H1 (cell line): ENCODE results near the gene CACNA1D. TPM values are rescaled to one million over a fixed set of nuclear protein-coding genes. Genes with fewer than 3 reads are reported as not detected.
"Not testable (repeated sequence)": the region's sequence is repeated elsewhere in the genome, so short reads cannot be mapped to it uniquely, and the experiment has no call there.

Experiments
- CTCF ChIA-PET: fragments of 300-600 bp; sonication (Branson Sonifier 250); formaldehyde crosslinking; loops from one replicate; lab custom pipeline; 2021; ENCODE audit not compliant: partially characterized antibody; lab: Charles Lee
- POLR2A ChIA-PET: fragments of 300-600 bp; sonication (Branson Sonifier 250); formaldehyde crosslinking; loops from one replicate; lab custom pipeline; 2021; ENCODE audit warnings: inconsistent platforms; ENCODE audit not compliant: partially characterized antibody; lab: Charles Lee
- DNase-seq, 2 experiments: peaks; one replicate each; pipeline versions ENCODE4 v3.0.0 to v3.0.0-alpha.2; 2010 to 2022; ENCODE audit warnings: low spot score in 2 of 2, low read depth in 1 of 2, mixed read lengths in 1 of 2
- FAIRE-seq: peaks from 2 replicates; lab custom pipeline; 2011; peaks lifted over from hg19 to GRCh38; lab: Jason Lieb, UNC
- H2AFZ ChIP-seq: 2 replicates; pipeline ENCODE4 v1.8.1; 2012; ENCODE audit warnings: low read length, inconsistent platforms
- H2AK5ac ChIP-seq: 2 replicates; pipeline ENCODE4 v1.6.1; 2013; ENCODE audit warnings: low read depth, low read length
- H2BK120ac ChIP-seq: replicated peaks from 2 replicates; pipeline ENCODE3; 2013; ENCODE audit warnings: low read depth, low read length, inconsistent platforms
- H2BK12ac ChIP-seq: 2 replicates; pipeline ENCODE4 v1.6.1; 2013; ENCODE audit warnings: low read depth, low read length
- H2BK15ac ChIP-seq: 2 replicates; pipeline ENCODE4 v1.6.1; 2013; ENCODE audit warnings: low read length
- H2BK20ac ChIP-seq: 2 replicates; pipeline ENCODE4 v1.6.1; 2013; ENCODE audit warnings: low read length
- H2BK5ac ChIP-seq: 2 replicates; pipeline ENCODE4 v1.6.1; 2013; ENCODE audit warnings: low read depth, low read length
- H3K14ac ChIP-seq: 2 replicates; pipeline ENCODE4 v1.6.1; 2013; ENCODE audit warnings: inconsistent platforms; ENCODE audit not compliant: insufficient read length
- H3K18ac ChIP-seq: 2 replicates; pipeline ENCODE4 v1.6.1; 2013; ENCODE audit warnings: low read length; ENCODE audit errors: extremely low read depth
- H3K23ac ChIP-seq: 2 replicates; pipeline ENCODE4 v1.6.1; 2013; ENCODE audit warnings: inconsistent platforms; ENCODE audit not compliant: insufficient read length
- H3K23me2 ChIP-seq: 2 replicates; pipeline ENCODE4 v1.6.1; 2013; ENCODE audit warnings: low read depth, low read length
- H3K27ac ChIP-seq: 2 replicates; pipeline ENCODE4 v1.6.1; 2011; ENCODE audit warnings: low read depth, low read length, inconsistent platforms
- H3K27me3 ChIP-seq, 4 experiments: replicated peaks in 1 of 4; 1 replicate in 1 of 4; 2 replicates in 3 of 4; pipeline versions ENCODE4 v1.6.1 to v1.8.1; 2011 to 2013; ENCODE audit warnings: low read length in 3 of 4, mild to moderate bottlenecking in 3 of 4, inconsistent platforms in 2 of 4, mixed read lengths in 2 of 4, moderate library complexity in 1 of 4; ENCODE audit not compliant: control insufficient read depth in 3 of 4, insufficient read depth in 3 of 4; ENCODE audit errors: extremely low read depth in 1 of 4
- H3K36me3 ChIP-seq, 4 experiments: 2 replicates each; pipeline versions ENCODE4 v1.6.1 to v1.8.1; 2011 to 2013; ENCODE audit warnings: mild to moderate bottlenecking in 4 of 4, low read length in 3 of 4, moderate library complexity in 2 of 4, control low read depth in 1 of 4, inconsistent platforms in 1 of 4; ENCODE audit not compliant: insufficient read depth in 4 of 4, control insufficient read depth in 2 of 4
- H3K4ac ChIP-seq: replicated peaks from 2 replicates; pipeline ENCODE3; 2013; ENCODE audit warnings: low read length, low read depth, mixed read lengths, inconsistent platforms; ENCODE audit not compliant: insufficient read length
- H3K4me1 ChIP-seq, 4 experiments: replicated peaks in 1 of 4; 1 replicate in 1 of 4; 2 replicates in 3 of 4; pipeline versions ENCODE4 v1.6.1 to v1.8.1; 2011 to 2013; ENCODE audit warnings: low read length in 3 of 4, inconsistent platforms in 2 of 4, mixed read lengths in 1 of 4; ENCODE audit not compliant: insufficient read depth in 4 of 4, control insufficient read depth in 3 of 4
- H3K4me2 ChIP-seq, 2 experiments: 2 replicates each; pipeline versions ENCODE4 v1.6.1 to v1.8.1; 2011 to 2013; ENCODE audit warnings: low read depth in 2 of 2, low read length in 2 of 2, control low read depth in 1 of 2, inconsistent platforms in 1 of 2, mild to moderate bottlenecking in 1 of 2; ENCODE audit not compliant: insufficient read depth in 1 of 2
- H3K4me3 ChIP-seq, 4 experiments: fragments of 200-600, 300-600 bp in 1 of 4; sonication (generic), shearing (Covaris generic), sonication (Bioruptor Twin) in 1 of 4; 2 replicates each; pipeline versions ENCODE4 v1.5.1 to v1.8.1; 2011 to 2016; ENCODE audit warnings: low read length in 4 of 4, low read depth in 3 of 4, control low read depth in 2 of 4, inconsistent platforms in 2 of 4, mild to moderate bottlenecking in 2 of 4, mixed read lengths in 1 of 4, moderate library complexity in 1 of 4; ENCODE audit not compliant: insufficient read depth in 2 of 4; ENCODE audit errors: extremely low read depth in 1 of 4
- H3K56ac ChIP-seq: replicated peaks from 2 replicates; pipeline ENCODE3; 2013; ENCODE audit warnings: low read depth, mild to moderate bottlenecking, mixed read lengths, low read length, inconsistent platforms; ENCODE audit not compliant: insufficient read length
- H3K79me1 ChIP-seq: 2 replicates; pipeline ENCODE4 v1.6.1; 2013; ENCODE audit warnings: low read depth, low read length, control low read depth
- H3K79me2 ChIP-seq, 2 experiments: 2 replicates each; pipeline versions ENCODE4 v1.6.1 to v1.8.1; 2012 to 2013; ENCODE audit warnings: low read length in 2 of 2, mild to moderate bottlenecking in 2 of 2, inconsistent platforms in 1 of 2; ENCODE audit not compliant: insufficient read depth in 2 of 2, control insufficient read depth in 1 of 2
- H3K9ac ChIP-seq, 4 experiments: replicated peaks in 1 of 4; 1 replicate in 1 of 4; 2 replicates in 3 of 4; pipeline versions ENCODE4 v1.6.1 to v1.8.1; 2011 to 2013; ENCODE audit warnings: low read depth in 3 of 4, low read length in 3 of 4, control low read depth in 2 of 4, mild to moderate bottlenecking in 2 of 4, moderate library complexity in 2 of 4, inconsistent platforms in 1 of 4; ENCODE audit errors: extremely low read depth in 1 of 4
- H3K9me3 ChIP-seq, 2 experiments: 2 replicates each; pipeline versions ENCODE4 v1.6.1 to v1.8.1; 2012 to 2013; ENCODE audit warnings: mild to moderate bottlenecking in 2 of 2, moderate library complexity in 2 of 2, control low read depth in 1 of 2, inconsistent platforms in 1 of 2, low read depth in 1 of 2, low read length in 1 of 2, mixed read lengths in 1 of 2; ENCODE audit not compliant: insufficient read depth in 2 of 2
- H4K20me1 ChIP-seq, 2 experiments: replicated peaks in 1 of 2; 2 replicates each; pipeline versions ENCODE3 to v1.8.1; 2011 to 2013; ENCODE audit warnings: inconsistent platforms in 2 of 2, low read length in 2 of 2, mild to moderate bottlenecking in 1 of 2; ENCODE audit not compliant: insufficient read depth in 2 of 2, control insufficient read depth in 1 of 2
- H4K5ac ChIP-seq: 2 replicates; pipeline ENCODE4 v1.6.1; 2013; ENCODE audit warnings: low read length, low read depth, mixed read lengths, inconsistent platforms; ENCODE audit not compliant: insufficient read length
- H4K8ac ChIP-seq: 2 replicates; pipeline ENCODE4 v1.8.0; 2013; ENCODE audit warnings: mild to moderate bottlenecking, moderate library complexity, low read length, inconsistent platforms; ENCODE audit not compliant: insufficient read depth; ENCODE audit errors: extremely low read depth
- H4K91ac ChIP-seq: replicated peaks from 2 replicates; pipeline ENCODE3; 2013; ENCODE audit warnings: low read length, mixed read lengths, inconsistent platforms; ENCODE audit not compliant: insufficient read length
- RNF2 ChIP-seq: fragments of 200-900, 300-1000 bp; sonication (generic); IDR thresholded peaks from 2 replicates; pipeline ENCODE4 v1.7.1; 2016; ENCODE audit warnings: borderline replicate concordance, low read depth, mild to moderate bottlenecking, antibody characterized with exemption, low read length; ENCODE audit not compliant: poor library complexity, severe bottlenecking; ENCODE audit errors: missing control alignments
- WGBS, 2 experiments: shearing (Covaris generic) in 1 of 2; methylation state at CpG; one replicate each; pipeline versions ENCODE4 v1.1.6 to v1.1.7; 2013 to 2015; ENCODE audit warnings: low lambda C conversion rate in 2 of 2, mixed read lengths in 2 of 2, inconsistent platforms in 1 of 2, low coverage in 1 of 2, missing lambda C conversion rate in 1 of 2; ENCODE audit not compliant: insufficient replicate concordance in 2 of 2, insufficient coverage in 1 of 2, insufficient read length in 1 of 2; ENCODE audit errors: extremely low coverage in 1 of 2, missing lambda C conversion rate in 1 of 2; 5-methylcytosine and 5-hydroxymethylcytosine counted together
- polyA plus RNA-seq, 7 experiments: library from polyadenylated mRNA; depleted of rRNA in 3 of 7; stranded (reverse) in 5 of 7; unstranded in 2 of 7; fragments of >200 nt in 5 of 7; fragments of 200-250 nt in 2 of 7; gene quantifications; 1 replicate in 5 of 7; 2 replicates in 1 of 7; 4 replicates in 1 of 7; pipeline versions ENCODE4 v1.2.1 to v1.2.3, GENCODE V29; 2011 to 2013; ENCODE audit warnings: missing spikeins in 2 of 7, mixed read lengths in 2 of 7
- total RNA-seq: library from RNA; stranded (reverse); fragmentation: NEBNext Ultra II Directional; extraction: Animal tissue kit (Norgen Biotek cat#: 25700); gene quantifications from 2 replicates; pipeline ENCODE4 v1.2.1, GENCODE V29; 2021

CACNA1D gene
- total and polyA plus RNA-seq, 2 of the 8 experiments (the other 6 are each of a cell fraction or from before 2014, with no cell fraction given): 2.0 to 2.9 TPM

DNA sequence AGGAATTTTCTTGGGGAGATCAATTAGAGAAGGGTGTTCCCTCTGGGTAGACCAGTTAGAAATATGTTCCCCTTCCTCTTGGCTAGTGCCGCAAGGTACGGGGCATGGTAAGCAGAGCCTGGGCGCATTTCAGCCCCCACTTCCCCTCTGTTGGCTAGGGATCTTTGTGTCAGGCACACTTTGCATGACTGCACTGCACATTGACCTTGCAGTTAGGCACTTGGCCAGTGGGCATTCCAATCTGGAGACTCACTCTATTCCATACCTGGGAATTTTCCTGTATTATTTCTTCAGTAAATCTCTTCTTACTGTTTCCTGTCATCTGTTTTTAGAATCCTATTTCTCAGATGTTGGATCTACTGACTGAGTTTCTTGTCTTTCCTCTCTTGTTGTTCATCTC lies 30.0 kb upstream of the CACNA1D start:
- H2BK120ac ChIP-seq: no peak overlapping the region
- H3K23ac ChIP-seq: no peak overlapping the region
- H3K18ac ChIP-seq: no peak overlapping the region
- FAIRE-seq (no peak), DNase-seq (no peak)
- no peak overlapping the region for H2BK20ac ChIP-seq
- no peak overlapping the region for H3K4me2 ChIP-seq
- no peak overlapping the region for H4K8ac ChIP-seq
- H3K36me3 ChIP-seq: no peaks in the 10 kb centered on the region
- no peaks in the 10 kb centered on the region for H4K20me1 ChIP-seq
- no peaks in the 10 kb centered on the region for H3K79me2 ChIP-seq
- no peak overlapping the region for H3K4me3 ChIP-seq
- TF ChIP-seq RNF2: no peak
- ChIA-PET POLR2A (no interaction called here), CTCF (no interaction called here)
- no peak overlapping the region for H2BK15ac ChIP-seq
- no peaks in the 10 kb centered on the region for H3K79me1 ChIP-seq
- no peak overlapping the region for H3K4ac ChIP-seq
- H2BK5ac ChIP-seq: no peak overlapping the region
- no peak overlapping the region for H4K91ac ChIP-seq
- H3K9ac ChIP-seq: no peak overlapping the region
- no peak overlapping the region for H2AFZ ChIP-seq
- no peak overlapping the region for H3K56ac ChIP-seq
- no peaks in the 10 kb centered on the region for H3K23me2 ChIP-seq
- H3K27ac ChIP-seq: no peak overlapping the region
- H4K5ac ChIP-seq: no peak overlapping the region
- no peaks in the 10 kb centered on the region for H3K4me1 ChIP-seq
- H3K9me3 ChIP-seq: no peaks in the 10 kb centered on the region
- H2AK5ac ChIP-seq: no peak overlapping the region
- WGBS, 2 experiments: 79% methylated on average over 3 of the region's 3 CpGs; no CpG with 5 or more reads in 1 of the 2 experiments
- H3K27me3 ChIP-seq: no peaks in the 10 kb centered on the region
- no peak overlapping the region for H3K14ac ChIP-seq
- no peak overlapping the region for H2BK12ac ChIP-seq

DNA sequence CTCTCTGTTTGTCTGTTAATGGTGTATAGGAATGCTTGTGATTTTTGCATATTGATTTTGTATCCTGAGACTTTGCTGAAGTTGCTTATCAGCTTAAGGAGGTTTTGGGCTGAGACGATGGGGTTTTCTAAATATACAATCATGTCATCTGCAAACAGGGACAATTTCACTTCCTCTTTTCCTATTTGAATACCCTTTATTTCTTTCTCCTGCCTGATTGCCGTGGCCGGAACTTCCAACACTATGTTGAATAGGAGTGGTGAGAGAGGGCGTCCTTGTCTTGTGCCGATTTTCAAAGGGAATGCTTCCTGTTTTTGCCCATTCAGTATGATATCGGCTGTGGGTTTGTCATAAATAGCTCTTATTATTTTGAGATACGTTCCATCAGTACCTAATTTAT lies 24.7 kb upstream of the CACNA1D start:
- H3K4me2 ChIP-seq, H2BK20ac ChIP-seq, H3K79me2 ChIP-seq, H4K5ac ChIP-seq, H3K23ac ChIP-seq, H3K9ac ChIP-seq, H3K9me3 ChIP-seq, H2BK12ac ChIP-seq, H2AFZ ChIP-seq, H3K4me3 ChIP-seq, H3K4ac ChIP-seq, H3K18ac ChIP-seq, H3K14ac ChIP-seq, FAIRE-seq, H4K8ac ChIP-seq, H3K56ac ChIP-seq, H4K91ac ChIP-seq, H3K36me3 ChIP-seq, H2BK15ac ChIP-seq, H3K79me1 ChIP-seq, H2BK120ac ChIP-seq, H2BK5ac ChIP-seq, H3K27me3 ChIP-seq, H3K4me1 ChIP-seq, H4K20me1 ChIP-seq, H3K27ac ChIP-seq, DNase-seq, H3K23me2 ChIP-seq, H2AK5ac ChIP-seq, POLR2A ChIA-PET: not testable (repeated sequence)
- CTCF ChIA-PET: interaction anchor here (0.6 kb wide), 1 partner anchor 34 kb away, joined by 4 read pairs; no protein-coding TSS in a partner anchor
- WGBS, 2 experiments: 87% methylated on average over 7 of the region's 7 CpGs; no CpG with 5 or more reads in 1 of the 2 experiments
